DMS53 treated with DMSO at 0.1 percent for 48 hours (cell line): ENCODE results near the gene ITK.
"Not testable (repeated sequence)": the region's sequence is repeated elsewhere in the genome, so short reads cannot be mapped to it uniquely, and the experiment has no call there.

Experiments
- DNase-seq: peaks from one replicate; lab custom pipeline; 2025; ENCODE audit not compliant: unreplicated experiment; lab: John Stamatoyannopoulos, UW

Gene ITK

GRCh38 chr5:157244704-157245103 is 64.1 kb downstream of the ITK start:
- not testable (repeated sequence) for DNase-seq

- DNase-seq = peak; percentile 45
These were observed 64.8 kb downstream of the ITK start for GRCh38 chr5:157245476-157245875.

DNA sequence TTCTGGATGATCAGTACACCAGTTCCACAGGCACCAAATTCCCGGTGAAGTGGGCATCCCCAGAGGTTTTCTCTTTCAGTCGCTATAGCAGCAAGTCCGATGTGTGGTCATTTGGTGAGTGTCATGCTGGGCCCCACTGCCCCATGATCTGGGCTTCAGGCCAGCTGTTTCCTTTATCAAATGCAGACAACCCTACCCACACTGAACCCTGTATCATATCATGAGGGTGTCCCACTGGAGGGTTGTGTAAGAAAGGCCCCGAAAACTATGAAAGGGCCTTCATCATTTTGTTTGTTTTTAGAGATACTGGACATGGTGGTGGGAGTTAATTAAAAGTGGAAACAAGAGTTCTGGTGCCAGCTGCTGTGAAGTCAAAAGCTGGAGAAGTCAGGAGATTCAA is 65.2 kb downstream of the ITK start:
- DNase-seq = no peak

DNA sequence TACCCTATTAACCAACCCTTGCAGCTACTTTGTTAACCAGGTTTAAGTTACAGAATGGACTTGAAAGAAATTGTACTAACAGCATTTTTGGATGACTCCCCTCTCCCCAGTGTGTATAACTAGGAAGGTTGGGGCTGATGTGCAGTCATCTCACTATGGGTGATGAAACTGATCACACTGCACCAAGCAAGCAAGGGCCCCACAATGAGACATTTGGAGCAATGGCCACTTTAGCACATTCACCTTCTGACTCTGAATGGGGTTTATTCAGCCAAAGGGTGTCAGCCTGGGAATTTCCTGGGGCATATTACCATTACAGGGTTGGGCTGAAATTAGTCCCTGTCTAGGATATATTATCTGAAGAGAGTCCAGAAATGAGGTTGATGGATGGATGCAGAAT is 66.6 kb downstream of the ITK start:
- DNase-seq = no peak

- DNase-seq = no peak
These were observed 68.3 kb downstream of the ITK start for GRCh38 chr5:157248821-157249470.

- DNase-seq = no peak
These were observed 72.2 kb downstream of the ITK start for GRCh38 chr5:157252711-157253465.

- DNase-seq = peak; percentile 43
These were observed 72.9 kb downstream of the ITK start for GRCh38 chr5:157253547-157253946.

DNA sequence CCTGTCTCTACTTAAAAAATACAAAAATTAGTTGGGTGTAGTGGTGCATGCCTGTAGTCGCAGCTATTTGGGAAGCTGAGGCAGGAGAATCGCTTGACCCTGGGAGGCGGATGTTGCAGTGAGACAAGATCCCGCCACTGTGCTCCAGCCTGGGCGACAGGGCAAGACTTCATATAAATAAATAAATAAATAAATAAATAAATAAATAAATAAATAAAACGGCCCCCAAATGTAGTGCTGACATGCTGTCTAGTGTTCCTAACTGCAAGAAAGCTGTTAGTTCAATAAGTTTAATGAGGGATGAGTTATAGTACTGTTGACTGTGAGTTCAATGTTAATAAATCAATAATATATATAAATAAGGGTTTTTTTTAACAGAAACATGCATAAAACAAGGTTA is 77.8 kb downstream of the ITK start:
- no peak for DNase-seq

- no peak for DNase-seq
These were observed 79.1 kb downstream of the ITK start for GRCh38 chr5:157259699-157260098.

- DNase-seq = no peak
These were observed 83.0 kb downstream of the ITK start for GRCh38 chr5:157263496-157264090.

DNA sequence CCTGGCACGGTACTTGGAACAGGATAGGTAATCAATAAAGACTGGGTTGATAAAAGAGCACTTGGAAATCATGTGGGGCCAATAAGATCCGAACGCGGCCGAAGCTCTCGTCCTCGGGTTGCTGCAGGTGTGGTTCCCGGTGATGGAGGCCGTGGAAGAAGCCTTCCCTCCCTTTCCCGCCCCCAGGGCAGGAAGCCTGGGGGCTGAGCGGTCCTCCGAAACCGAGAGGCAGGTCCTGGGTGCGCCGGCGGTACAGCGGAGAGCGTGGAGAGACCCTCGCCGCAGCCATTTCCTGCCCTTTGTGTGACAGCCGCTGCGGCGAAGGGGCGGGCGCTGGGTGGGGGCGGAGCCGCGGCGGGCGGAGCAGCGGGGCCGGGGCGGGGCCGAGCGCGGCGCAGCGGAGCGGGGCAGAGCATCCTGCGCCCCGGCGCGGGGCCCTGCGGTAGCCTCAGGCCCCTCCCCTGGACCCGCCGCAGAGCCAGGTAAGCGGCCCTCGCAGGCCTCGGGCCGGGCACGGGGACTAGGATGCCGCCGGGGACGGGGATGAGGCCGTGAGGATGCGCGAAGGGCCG is 85.2 kb downstream of the ITK start, which contains the start of gene CYFIP2:
CYFIP2 (plus strand) TSS at position 410 of the 572 bp plus-strand sequence. CDS start 19,239 bp downstream, outside the sequence.
- peak; percentile 42 for DNase-seq

DNA sequence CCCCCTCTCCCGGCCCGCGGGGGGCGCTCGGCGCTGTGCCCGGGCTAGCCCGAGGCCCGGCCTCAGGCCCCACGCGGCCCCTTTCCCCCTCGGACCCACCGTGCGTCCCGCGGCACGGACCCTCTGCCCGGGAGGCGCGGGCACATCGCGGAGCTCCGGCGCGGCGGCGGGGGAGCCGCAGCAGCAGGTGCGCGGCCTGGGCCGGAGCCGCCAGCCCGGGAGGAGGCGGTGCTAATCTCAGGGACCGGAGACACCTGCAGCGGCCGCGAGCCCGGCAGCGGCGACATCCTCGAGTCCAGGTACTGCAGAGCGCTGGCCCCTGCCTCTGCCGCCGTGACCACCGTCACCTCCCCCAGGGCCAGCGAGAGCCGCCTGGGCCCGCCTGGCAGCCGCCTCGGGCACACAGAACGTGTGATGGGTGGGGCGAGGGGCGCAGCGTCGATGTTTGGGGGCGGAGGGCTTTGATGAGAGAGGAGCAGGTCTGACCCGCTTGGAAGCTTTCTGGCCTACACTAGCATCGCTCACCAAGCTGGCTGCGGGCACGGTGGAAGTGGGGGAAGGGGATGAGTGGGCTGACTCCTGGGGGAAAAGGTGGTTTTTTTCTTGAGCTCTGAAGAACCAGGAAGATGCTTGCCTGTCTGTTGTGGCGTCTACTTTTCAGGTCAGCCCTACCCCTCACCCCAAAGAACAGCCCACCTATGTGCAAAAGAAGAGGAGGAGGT is 85.8 kb downstream of the ITK start:
- DNase-seq = peak; percentile 53

- DNase-seq = no peak
These were observed 86.4 kb downstream of the ITK start for GRCh38 chr5:157267025-157267424.

DNA sequence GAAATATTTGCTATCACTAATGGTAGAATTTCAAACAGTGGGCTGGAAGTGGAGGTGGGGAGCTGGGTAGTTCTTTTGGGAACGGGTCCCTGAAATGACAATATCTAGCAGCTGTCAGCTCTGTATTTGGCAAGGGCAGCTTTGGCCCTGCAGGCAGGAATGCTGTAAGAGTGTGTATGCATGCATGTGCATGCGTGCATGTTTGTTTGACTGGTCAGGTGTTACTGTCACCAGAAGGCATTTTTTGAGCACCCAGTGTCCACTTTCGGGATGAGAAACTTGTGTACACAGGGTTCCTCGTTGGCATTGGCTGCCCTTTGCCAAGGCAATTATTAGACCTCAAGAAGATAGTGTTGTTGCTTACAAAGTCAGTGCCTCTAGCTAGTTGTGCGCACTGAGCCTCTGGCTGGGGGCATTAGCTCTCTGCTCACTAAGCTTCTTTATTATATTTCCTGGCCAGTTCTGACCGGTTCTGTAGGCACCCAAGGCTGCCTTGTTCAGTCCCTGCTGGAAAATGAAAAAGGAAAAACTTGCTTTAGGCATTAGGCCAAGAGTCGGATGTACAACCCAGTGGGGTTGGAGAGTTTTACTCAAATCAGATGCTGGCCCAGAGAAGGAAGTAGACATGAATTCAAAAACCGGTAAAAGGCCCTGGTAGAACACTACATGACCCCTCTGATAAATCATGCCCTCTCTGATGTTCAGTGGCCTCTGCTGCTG is 87.3 kb downstream of the ITK start:
- no peak for DNase-seq

- DNase-seq = no peak
These were observed 88.6 kb downstream of the ITK start for GRCh38 chr5:157269165-157269671.

DNA sequence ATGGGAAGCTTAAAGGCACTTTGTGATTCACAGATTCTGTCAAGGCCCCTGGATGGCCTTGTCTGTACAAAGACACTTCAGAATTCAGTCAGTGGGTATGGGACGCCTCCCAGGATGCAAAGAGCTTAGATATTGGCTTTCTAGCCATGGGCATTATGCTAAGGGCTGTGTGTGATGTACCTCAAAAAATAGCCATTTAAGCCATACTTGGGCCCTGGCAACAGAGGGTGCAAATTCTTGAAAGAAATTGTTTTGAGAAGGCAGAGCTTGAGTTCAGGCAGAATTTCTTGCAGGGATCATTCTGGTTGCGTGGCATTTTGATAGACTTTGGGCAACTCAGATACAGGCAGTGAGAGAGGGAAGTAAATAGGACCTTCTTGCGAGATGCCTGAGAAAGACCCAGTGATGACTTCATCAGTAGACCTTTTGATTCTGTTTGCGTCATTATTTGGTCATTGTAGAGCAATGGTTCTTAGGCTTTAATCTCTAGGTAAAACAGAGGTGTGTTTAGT is 89.2 kb downstream of the ITK start:
- no peak for DNase-seq

DNA sequence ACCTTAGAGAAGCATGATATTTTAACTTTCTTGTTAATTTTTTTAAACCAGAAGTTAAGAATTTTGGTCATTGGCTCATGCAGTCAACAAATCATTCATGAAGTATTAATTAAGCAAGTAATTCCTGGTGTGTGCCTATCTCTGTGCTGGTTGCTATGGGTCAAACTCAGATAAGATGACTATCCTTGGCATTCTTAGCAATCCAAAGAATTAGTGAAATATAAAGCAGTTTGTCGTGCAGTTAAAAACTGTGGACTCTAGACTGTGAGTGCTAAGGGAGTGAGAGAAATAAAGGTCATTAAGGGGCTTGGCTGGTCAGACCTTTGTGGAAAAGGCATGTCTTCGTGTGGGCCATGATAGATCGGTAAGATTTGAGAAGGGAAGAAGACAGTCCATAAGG is 90.1 kb downstream of the ITK start:
- no peak for DNase-seq

DNA sequence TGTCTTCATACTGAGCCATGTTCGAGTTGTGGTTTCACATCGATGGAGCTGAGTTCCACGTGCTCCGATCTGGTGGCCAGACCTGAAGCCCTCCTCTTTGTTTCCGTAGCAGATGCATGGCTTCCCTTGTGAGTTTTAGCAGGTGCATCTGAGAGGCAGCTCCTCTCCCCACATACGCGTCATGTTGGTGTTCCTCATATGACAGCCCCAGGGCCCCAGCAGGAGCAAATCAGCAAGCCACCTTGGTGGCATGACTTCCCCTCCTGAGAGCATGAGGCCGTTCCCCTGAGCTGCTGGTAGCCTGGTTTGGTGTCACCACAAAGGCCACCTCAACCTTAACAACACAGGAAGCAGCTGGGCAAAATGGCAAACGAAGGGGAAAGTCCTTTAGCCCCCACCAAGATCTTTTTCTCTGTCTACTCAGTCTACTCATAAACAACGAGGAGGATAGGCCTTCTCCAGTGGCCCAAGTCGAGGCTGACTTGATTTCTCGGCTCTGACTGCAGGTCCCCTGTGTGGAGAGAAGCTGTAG is 91.2 kb downstream of the ITK start:
- DNase-seq = no peak

- DNase-seq = no peak
These were observed 92.5 kb downstream of the ITK start for GRCh38 chr5:157273131-157273556.

GRCh38 chr5:157275403-157275802 is 94.8 kb downstream of the ITK start:
- no peak for DNase-seq
